Mammary microvascular endothelial cell (primary cell): ENCODE data around the gene C2orf49. TPM values are rescaled to one million over a fixed set of nuclear protein-coding genes. Genes with fewer than 3 reads are reported as not detected.

Experiments used
- total RNA-seq: library from RNA; depleted of rRNA; stranded (reverse); fragments of >200 nt; gene quantifications from 2 replicates; pipeline ENCODE4 v1.2.3, GENCODE V29; 2015

C2orf49 gene
- 8.8 and 11.7 TPM in 2 replicates for total RNA-seq

DNA sequence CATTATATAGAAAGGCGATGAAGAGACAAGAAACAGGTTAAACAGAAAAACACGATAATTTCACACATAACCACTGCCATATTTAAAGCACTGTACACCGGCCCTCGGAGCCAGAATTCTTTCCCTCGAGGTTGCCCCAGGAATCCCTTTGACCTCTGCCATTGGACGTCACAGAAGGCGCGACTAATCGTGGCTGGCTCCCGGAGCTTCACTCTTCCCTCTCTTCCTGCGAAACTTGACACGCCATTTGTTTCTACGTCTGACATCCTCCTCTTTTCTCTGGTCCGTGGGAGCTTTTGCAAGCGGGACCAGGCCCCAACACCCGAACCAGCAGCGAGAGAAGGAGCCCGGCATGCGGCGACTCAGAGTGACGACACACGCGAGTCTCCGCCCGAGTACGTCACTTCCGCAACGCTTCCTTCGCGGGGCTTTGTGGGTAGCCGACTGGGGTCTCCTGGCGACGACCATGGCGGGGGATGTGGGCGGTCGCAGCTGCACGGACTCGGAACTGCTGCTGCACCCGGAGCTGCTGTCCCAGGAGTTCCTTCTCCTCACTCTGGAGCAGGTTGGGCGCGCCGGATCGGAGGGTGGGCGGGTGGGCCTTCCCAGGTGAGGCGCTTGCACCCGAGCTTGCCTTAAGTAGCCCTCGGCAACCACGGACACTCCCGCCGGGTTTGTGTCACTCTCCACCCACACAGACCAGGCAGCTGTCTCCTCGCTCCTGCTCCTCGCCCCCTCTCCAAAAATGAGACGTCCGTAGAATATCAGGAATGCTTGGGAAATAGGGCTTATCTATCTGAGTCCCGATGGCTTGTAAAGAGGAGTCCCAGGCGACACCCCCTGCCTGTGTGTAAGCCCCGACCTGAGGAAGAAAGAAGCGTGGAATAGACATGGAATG is at the start of gene C2orf49:
TSS of gene C2orf49 (plus strand) at position 419 of the 898 bp plus-strand sequence. CDS start at position 467, 48 bp downstream.

DNA sequence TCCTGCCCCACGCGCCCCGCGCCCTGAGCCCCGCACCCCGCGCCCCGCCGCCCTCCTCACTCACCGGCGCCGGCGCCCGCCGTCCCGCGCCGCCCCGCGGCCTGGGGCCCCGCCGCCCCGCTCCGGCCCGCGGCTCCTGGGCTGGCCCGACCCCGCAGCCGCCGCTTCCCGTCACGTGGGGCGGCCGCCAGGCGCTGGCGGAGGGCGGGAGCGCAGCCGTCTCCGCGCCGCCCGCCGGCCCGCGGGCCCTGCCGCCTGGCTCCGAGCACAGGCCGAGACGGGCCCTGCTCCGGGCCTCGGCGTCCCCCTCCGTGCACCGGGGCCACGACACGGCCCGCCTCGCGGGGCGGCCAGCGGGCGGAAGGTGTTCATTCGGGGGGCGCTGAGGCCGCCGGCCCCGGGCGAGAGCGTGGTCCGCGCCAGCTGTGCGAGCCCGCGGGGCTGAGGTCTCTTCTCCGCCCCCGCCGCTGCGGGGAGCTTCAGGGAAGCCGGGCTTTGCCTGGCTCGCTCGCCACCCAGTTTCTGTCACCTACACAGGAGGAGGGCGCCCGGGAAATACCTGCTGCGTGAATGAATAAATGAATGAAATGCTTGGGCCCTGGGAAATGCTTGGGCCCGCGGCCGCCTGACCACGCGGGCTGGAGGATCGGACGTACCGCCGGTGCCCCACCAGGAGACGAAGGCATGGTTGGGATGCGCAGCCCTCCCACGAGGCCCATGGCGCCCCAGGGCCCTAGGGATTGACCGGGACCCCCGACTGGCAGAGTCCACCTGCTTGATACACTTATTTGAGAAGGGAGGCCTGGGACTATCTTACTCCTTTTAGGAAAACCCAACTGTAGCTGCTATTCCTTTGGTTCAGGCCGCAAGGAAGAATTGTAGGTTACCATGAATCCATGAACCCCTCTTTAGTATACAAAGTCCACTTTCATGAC is 7.5 kb upstream of the C2orf49 start, which contains the start of gene TGFBRAP1:
TSS of gene TGFBRAP1 (minus strand) at position 175 of the 935 bp plus-strand sequence. CDS start 21,434 bp downstream, outside the sequence.

DNA sequence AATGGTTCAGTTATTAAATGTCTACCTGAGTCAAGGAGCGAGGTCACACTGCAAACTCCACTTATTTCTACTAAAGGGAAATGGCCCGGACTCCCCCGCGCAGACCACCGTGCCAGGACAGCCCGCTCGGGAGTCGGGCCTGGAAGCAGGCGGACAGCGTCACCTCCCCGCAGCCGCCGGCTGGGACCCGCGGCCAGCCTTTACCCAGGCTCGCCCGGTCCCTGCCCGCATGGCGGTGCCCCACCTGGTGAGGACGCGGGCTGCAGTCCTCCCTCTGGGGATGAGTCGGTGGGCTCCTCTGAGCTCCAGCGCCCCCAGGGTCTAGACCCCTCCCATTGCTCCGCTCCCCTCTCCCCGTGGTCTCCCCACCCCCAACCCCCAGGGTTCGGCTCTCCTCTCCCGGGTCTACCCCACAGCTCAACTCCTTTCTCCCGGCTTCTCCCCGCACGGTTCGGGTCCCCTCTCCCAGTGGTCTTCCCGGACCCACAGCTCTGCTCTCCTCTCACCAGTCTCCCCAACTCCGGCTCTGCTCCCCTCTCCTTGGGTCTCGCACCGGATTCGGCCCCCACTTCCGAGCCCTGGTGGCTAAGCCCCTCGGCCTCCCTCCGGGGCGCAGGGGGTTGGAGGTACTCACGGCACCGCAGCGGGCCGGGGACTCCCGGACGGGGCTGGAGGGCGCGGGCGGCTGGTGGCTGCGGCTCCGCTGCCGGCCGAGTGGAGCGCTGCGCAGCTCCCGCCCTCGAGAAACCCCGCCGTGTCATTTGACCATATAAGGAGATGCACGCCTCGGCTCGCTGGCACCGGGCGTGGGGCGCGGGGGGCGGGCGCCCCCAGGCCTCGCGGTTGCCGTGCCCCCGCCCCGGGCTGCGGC is 61.2 kb downstream of the C2orf49 start, which contains the start of gene FHL2:
TSS of gene FHL2 (minus strand) at position 716 of the 871 bp plus-strand sequence. CDS start 12,535 bp downstream, outside the sequence.

Other genes with a start within 250 kb of the C2orf49 start
- gene GPR45, start 95.8 kb upstream of the C2orf49 start, total RNA-seq: not detected in 2 replicates
- gene TGFBRAP1, start 7.8 kb upstream of the C2orf49 start, total RNA-seq: 30.5 and 33.5 TPM in 2 replicates
- 97.3 and 97.8 TPM in 2 replicates for gene FHL2, start 61.5 kb downstream of the C2orf49 start, total RNA-seq